ENCODE data around the gene PCSK1N. TPM values are rescaled to one million over a fixed set of nuclear protein-coding genes. Genes with fewer than 3 reads are reported as not detected.

Gene PCSK1N
- total and polyA plus RNA-seq, 2 of the 13 experiments (the other 11 are each of a cell fraction or from before 2014, with no cell fraction given), result 4.5 to 14.0 TPM

GRCh38 chrX:48801280-48802088 lies 33.9 kb downstream of the PCSK1N start, which contains the start of gene HDAC6 (continued):
- TF ChIP-seq ZNF703 (CRISPR knock-in tag; IDR thresholded peaks at IDR 0.05; ENCODE audit: borderline replicate concordance) (no peak), ZBTB3 (CRISPR knock-in tag; IDR thresholded peaks at IDR 0.05; ENCODE audit: borderline replicate concordance, low read depth) (no peak), ZNF547 (CRISPR knock-in tag; IDR thresholded peaks at IDR 0.05) (no peak), SNRNP70 (IDR thresholded peaks at IDR 0.05; ENCODE audit: low read depth, low read length) (no peak), ZBTB49 (CRISPR knock-in tag; IDR thresholded peaks at IDR 0.05; ENCODE audit: borderline replicate concordance) (no peak), AHDC1 (CRISPR knock-in tag; IDR thresholded peaks at IDR 0.05; ENCODE audit: borderline replicate concordance) (no peak), ZNF280B (CRISPR knock-in tag; IDR thresholded peaks at IDR 0.05; ENCODE audit: borderline replicate concordance) (no peak), NR3C1 (CRISPR knock-in tag; IDR thresholded peaks at IDR 0.05) (no peak), PHB2 (IDR thresholded peaks at IDR 0.05; ENCODE audit: partially characterized antibody) (no peak), ZNF597 (CRISPR knock-in tag; IDR thresholded peaks at IDR 0.05) (no peak), RNF219 (CRISPR knock-in tag; IDR thresholded peaks at IDR 0.05) (no peak), MBNL3 (CRISPR knock-in tag; conservative IDR thresholded peaks at IDR 0.05) (no peak), POGZ (CRISPR knock-in tag; IDR thresholded peaks at IDR 0.05) (peak; percentile 54; the same call in 1 of the 2 replicates), POLR2AphosphoS2 (IDR thresholded peaks at IDR 0.05; ENCODE audit: low read depth, low read length) (no peak), ZNF564 (CRISPR knock-in tag; IDR thresholded peaks at IDR 0.05) (no peak)
